Activated T-helper 2 cell treated with anti-CD3 and anti-CD28 coated beads, Interferon-gamma antibody, Interleukin-2, Interleukin-4, amounts not matched to agents 10 μg/mL and 5 μg/mL and 100 μg/mL, durations not matched to agents 14 hours and 24 hours and 36 hours (primary cell): ENCODE measurements around the gene TFCP2. TPM values are rescaled to one million over a fixed set of nuclear protein-coding genes. Genes with fewer than 3 reads are reported as not detected.

Experiments
- DNase-seq: peaks from one replicate; pipeline ENCODE4 v3.0.0; 2021; ENCODE audit warnings: low spot score
- H3K27ac Mint-ChIP-seq: one replicate; pipeline ENCODE4 v1.8.0; 2021; ENCODE audit warnings: mixed read lengths
- H3K27me3 Mint-ChIP-seq: one replicate; pipeline ENCODE4 v1.8.0; 2021; ENCODE audit warnings: low read depth, mixed read lengths
- H3K36me3 Mint-ChIP-seq: one replicate; pipeline ENCODE4 v1.8.0; 2021; ENCODE audit warnings: low read depth, mixed read lengths
- H3K4me1 Mint-ChIP-seq: one replicate; pipeline ENCODE4 v1.8.0; 2021; ENCODE audit warnings: low read depth, mixed read lengths
- H3K4me3 Mint-ChIP-seq: one replicate; pipeline ENCODE4 v1.8.0; 2021; ENCODE audit warnings: low read depth, mild to moderate bottlenecking, moderate library complexity, mixed read lengths
- H3K9me3 Mint-ChIP-seq: one replicate; pipeline ENCODE4 v1.8.0; 2021; ENCODE audit warnings: mixed read lengths
- intact Hi-C: fragments of 100-400 bp; cut with micrococcal nuclease; formaldehyde crosslinking; loops from one replicate; pipeline ENCODE4 v1.15.1; 2023
- total RNA-seq: library from RNA; stranded (reverse); gene quantifications from 2 replicates; pipeline ENCODE4 v1.2.3, GENCODE V29; 2022

TFCP2 gene
- total RNA-seq, 1 donor from 2014 or later: 44.2 TPM

DNA sequence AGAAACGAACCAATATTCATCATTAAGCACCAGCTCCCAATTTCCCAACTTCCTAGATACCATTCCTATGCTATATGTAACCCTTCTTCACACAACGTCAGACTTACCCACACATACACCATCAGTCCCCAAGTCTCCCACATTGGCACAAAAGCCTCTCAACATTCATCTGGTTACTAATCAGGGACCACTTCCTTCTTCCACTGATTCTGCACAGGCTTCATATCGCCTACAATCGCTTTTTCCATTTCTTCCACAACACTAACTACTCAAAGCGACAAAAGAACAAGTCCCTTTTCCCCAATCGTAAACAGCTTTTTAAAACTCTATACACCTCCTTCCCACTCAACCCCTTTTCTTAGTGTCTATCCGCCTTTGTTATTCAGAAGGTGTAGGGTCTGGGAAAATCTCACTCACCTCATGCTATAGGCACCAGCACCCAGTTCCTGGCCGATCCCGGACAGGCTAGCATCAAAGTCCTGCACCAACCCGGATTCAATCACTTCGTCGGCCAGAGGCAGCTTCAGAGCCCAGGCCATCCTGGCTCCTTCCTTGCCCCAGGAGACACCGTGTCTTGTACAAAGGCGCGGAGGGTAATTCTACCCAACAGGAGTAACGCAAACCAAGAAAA, 936 bp downstream of the TFCP2 start:
- Mint-ChIP-seq H3K27ac (no peak overlapping the region), H3K4me1 (peaks cover 10% of the 10 kb centered on the region), H3K4me3 (no peak overlapping the region), H3K9me3 (no peaks in the 10 kb centered on the region), H3K36me3 (peaks cover 17% of the 10 kb centered on the region), H3K27me3 (no peaks in the 10 kb centered on the region)
- intact Hi-C loops: loop anchor here (2.0 to 5.0 kb wide), 3 partner anchors 47 to 89 kb away; partner anchors contain the start of genes CSRNP2, DAZAP2 and POU6F1
- no peak for DNase-seq

- intact Hi-C loops: no loop called here
- Mint-ChIP-seq H3K27ac (no peak overlapping the region), H3K4me1 (peaks cover 19% of the 10 kb centered on the region), H3K4me3 (no peak overlapping the region), H3K9me3 (no peaks in the 10 kb centered on the region), H3K27me3 (no peaks in the 10 kb centered on the region), H3K36me3 (peaks cover 52% of the 10 kb centered on the region)
- no peak for DNase-seq
These were observed 9.1 kb downstream of the TFCP2 start for GRCh38 chr12:51163795-51164194.

GRCh38 chr12:51162217-51162616, 10.7 kb downstream of the TFCP2 start:
- intact Hi-C loops: no loop called here
- no peak overlapping the region for H3K4me3 Mint-ChIP-seq
- H3K36me3 Mint-ChIP-seq: peaks cover 52% of the 10 kb centered on the region

GRCh38 chr12:51160814-51161459, 12.0 kb downstream of the TFCP2 start:
- H3K36me3 Mint-ChIP-seq: peaks cover 46% of the 10 kb centered on the region
- H3K4me1 Mint-ChIP-seq: peaks cover 14% of the 10 kb centered on the region
- H3K4me3 Mint-ChIP-seq: no peak overlapping the region
- intact Hi-C loops: no loop called here
- H3K27me3 Mint-ChIP-seq: no peaks in the 10 kb centered on the region
- H3K9me3 Mint-ChIP-seq: no peaks in the 10 kb centered on the region
- no peak overlapping the region for H3K27ac Mint-ChIP-seq
- no peak for DNase-seq

More at GRCh38 chr12:51162217-51162616, 10.7 kb downstream of the TFCP2 start:
- no peak for DNase-seq
- Mint-ChIP-seq H3K27me3 (no peaks in the 10 kb centered on the region), H3K4me1 (peaks cover 19% of the 10 kb centered on the region), H3K9me3 (no peaks in the 10 kb centered on the region), H3K27ac (no peak overlapping the region)

DNA sequence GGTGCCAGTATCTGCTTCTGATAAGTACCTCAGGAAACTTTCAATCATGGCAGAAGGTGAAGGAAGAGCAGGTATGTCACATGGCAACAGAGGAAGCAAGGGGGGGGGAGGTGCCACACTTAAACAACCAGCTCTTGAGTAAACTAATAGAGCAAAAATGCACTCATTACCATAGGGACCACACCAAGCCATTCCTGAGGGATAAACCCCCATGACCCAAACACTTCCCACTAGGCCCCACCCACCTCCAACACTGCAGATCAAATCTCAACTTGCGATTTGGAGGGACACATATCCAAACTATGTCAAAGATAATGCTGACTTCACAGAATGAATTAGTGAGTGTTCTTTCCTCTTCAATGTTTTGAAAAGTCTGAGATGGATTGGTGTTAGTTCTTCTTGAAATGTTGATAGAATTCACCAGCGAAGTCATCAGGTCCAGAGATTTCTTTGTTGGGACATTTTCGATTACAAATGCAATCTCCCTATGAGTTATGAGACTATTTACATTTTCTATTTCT, 16.6 kb downstream of the TFCP2 start:
- H3K27ac Mint-ChIP-seq: no peak overlapping the region
- intact Hi-C loops: no loop called here
- H3K9me3 Mint-ChIP-seq: no peaks in the 10 kb centered on the region

DNA sequence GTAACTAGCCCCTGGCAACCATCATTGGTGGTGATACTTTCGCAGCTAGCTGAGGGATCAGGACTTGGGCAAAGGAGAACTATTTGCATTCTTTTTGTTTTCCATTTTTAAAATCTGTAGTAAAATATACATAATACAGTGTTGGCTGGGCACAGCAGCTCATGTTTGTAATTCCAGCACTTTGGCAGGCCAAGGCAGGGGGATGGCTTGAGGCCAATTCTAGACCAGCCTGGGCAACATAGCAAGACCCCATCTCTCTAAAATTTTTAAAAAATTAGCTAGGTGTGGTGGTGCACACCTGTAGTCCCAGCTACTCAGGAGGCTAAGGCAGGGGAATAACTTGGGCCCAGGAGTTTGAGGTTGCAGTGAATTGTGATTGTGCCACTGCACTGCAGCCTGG, 20.0 kb downstream of the TFCP2 start:
- Mint-ChIP-seq H3K4me3 (no peak overlapping the region), H3K36me3 (peaks cover under 1% of the 10 kb centered on the region), H3K4me1 (peaks cover 8% of the 10 kb centered on the region), H3K9me3 (no peaks in the 10 kb centered on the region), H3K27ac (no peak overlapping the region), H3K27me3 (no peaks in the 10 kb centered on the region)
- intact Hi-C loops: no loop called here
- no peak for DNase-seq

More for the DNA sequence above, 16.6 kb downstream of the TFCP2 start:
- Mint-ChIP-seq H3K27me3 (no peaks in the 10 kb centered on the region), H3K4me3 (no peak overlapping the region), H3K36me3 (peaks cover 14% of the 10 kb centered on the region), H3K4me1 (peaks cover 3% of the 10 kb centered on the region)
- DNase-seq: no peak

GRCh38 chr12:51150777-51151176, 22.2 kb downstream of the TFCP2 start:
- intact Hi-C loops: no loop called here
- no peak for DNase-seq
- Mint-ChIP-seq H3K9me3 (no peaks in the 10 kb centered on the region), H3K4me3 (no peak overlapping the region), H3K36me3 (peaks cover 7% of the 10 kb centered on the region), H3K27ac (no peak overlapping the region), H3K27me3 (no peaks in the 10 kb centered on the region), H3K4me1 (peaks cover 10% of the 10 kb centered on the region)

GRCh38 chr12:51147309-51147708, 25.6 kb downstream of the TFCP2 start:
- no peak for DNase-seq
- H3K4me1 Mint-ChIP-seq: peaks cover 10% of the 10 kb centered on the region
- no peaks in the 10 kb centered on the region for H3K27me3 Mint-ChIP-seq
- no peaks in the 10 kb centered on the region for H3K9me3 Mint-ChIP-seq
- no peak overlapping the region for H3K4me3 Mint-ChIP-seq
- intact Hi-C loops: no loop called here
- peaks cover 22% of the 10 kb centered on the region for H3K36me3 Mint-ChIP-seq
- no peak overlapping the region for H3K27ac Mint-ChIP-seq

- H3K27ac Mint-ChIP-seq: no peak overlapping the region
- H3K4me3 Mint-ChIP-seq: no peak overlapping the region
- H3K9me3 Mint-ChIP-seq: no peaks in the 10 kb centered on the region
- intact Hi-C loops: no loop called here
- peaks cover 36% of the 10 kb centered on the region for H3K36me3 Mint-ChIP-seq
- DNase-seq: no peak
- no peaks in the 10 kb centered on the region for H3K27me3 Mint-ChIP-seq
- no peaks in the 10 kb centered on the region for H3K4me1 Mint-ChIP-seq
These were observed 33.6 kb downstream of the TFCP2 start for GRCh38 chr12:51139292-51139844.

- no peak overlapping the region for H3K4me3 Mint-ChIP-seq
- H3K4me1 Mint-ChIP-seq: peaks cover 2% of the 10 kb centered on the region
- H3K27me3 Mint-ChIP-seq: no peaks in the 10 kb centered on the region
- no peak for DNase-seq
- intact Hi-C loops: no loop called here
- no peak overlapping the region for H3K27ac Mint-ChIP-seq
- H3K36me3 Mint-ChIP-seq: peaks cover 11% of the 10 kb centered on the region
- H3K9me3 Mint-ChIP-seq: no peaks in the 10 kb centered on the region
These were observed 40.2 kb downstream of the TFCP2 start for GRCh38 chr12:51132693-51133092.

- Mint-ChIP-seq H3K27ac (no peak overlapping the region), H3K27me3 (no peaks in the 10 kb centered on the region), H3K4me1 (peaks cover 5% of the 10 kb centered on the region), H3K9me3 (no peaks in the 10 kb centered on the region), H3K36me3 (peaks cover 11% of the 10 kb centered on the region), H3K4me3 (no peak overlapping the region)
- intact Hi-C loops: no loop called here
- no peak for DNase-seq
These were observed 41.0 kb downstream of the TFCP2 start for GRCh38 chr12:51131745-51132521.

DNA sequence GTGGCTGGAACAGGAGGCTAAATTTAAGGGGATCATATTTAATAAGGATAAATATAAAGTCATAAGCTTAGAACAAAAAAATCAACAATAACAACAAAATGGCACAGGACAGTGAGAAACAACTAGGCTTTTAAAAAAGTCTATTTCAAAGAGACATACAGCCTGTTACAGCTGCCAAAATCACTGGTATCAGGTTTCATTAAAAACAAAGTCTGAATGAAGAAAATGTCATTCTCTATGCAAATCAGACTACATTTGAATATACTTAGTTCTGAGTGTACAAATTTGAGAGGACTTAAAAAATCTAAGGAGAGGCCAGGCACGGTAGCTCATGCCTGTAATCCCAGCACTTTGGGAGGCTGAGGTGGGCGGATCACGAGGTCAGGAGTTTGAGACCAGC, 44.0 kb downstream of the TFCP2 start:
- Mint-ChIP-seq H3K4me1 (peaks cover 14% of the 10 kb centered on the region), H3K36me3 (peaks cover 22% of the 10 kb centered on the region), H3K27me3 (no peaks in the 10 kb centered on the region), H3K9me3 (no peaks in the 10 kb centered on the region), H3K27ac (no peak overlapping the region), H3K4me3 (no peak overlapping the region)
- intact Hi-C loops: no loop called here
- no peak for DNase-seq
